ENCODE data around the gene ABCA8. TPM values are rescaled to one million over a fixed set of nuclear protein-coding genes. Genes with fewer than 3 reads are reported as not detected.

The ABCA8 gene
- total and polyA plus RNA-seq, 2 donors (not counting 1 experiment from before 2014, with no cell fraction given), result 6.4 to 47.2 TPM

DNA sequence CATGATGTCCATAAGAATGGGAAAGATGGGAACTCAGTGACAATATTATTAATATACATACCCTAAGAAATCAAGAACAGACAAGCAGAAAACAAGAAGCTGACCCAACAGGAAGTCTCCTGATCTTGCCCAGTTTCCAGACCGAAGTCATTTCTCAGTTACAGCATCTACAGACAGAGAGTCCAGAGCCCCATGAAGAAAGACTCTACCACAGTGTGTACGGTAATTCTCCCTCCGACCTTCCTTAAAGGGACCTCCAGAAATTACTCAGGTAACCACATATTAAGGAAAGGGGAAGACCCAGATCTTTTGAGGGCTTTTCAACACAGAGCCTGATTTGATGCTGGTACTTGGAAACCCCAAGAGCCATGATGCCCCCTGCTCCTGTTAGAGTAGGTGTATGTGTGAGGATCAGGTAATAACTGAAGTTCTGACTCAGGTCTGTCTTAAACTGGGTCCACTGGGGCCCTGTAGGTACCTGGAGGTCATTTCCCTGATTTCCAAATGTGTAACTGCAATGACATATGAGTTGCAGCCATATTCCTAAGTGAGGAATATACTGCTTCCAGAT lies 132.4 kb downstream of the ABCA8 start:
- H3K27me3 ChIP-seq (ENCODE audit: control insufficient read depth, insufficient read depth, low read length), result no peaks in the 10 kb centered on the region
- no peak overlapping the region for H3K27ac ChIP-seq (ENCODE audit: insufficient read depth, low read length)
- H3K36me3 ChIP-seq (ENCODE audit: control insufficient read depth, insufficient read depth, low read length), result no peaks in the 10 kb centered on the region
- no peak overlapping the region for H3K4me3 ChIP-seq (replicated peaks in 1 of 4; ENCODE audit: control extremely low read depth in 1 of 4, insufficient read depth in 1 of 4, low read depth in 3 of 4, low read length in 4 of 4)
- TF ChIP-seq, protein P1, sequence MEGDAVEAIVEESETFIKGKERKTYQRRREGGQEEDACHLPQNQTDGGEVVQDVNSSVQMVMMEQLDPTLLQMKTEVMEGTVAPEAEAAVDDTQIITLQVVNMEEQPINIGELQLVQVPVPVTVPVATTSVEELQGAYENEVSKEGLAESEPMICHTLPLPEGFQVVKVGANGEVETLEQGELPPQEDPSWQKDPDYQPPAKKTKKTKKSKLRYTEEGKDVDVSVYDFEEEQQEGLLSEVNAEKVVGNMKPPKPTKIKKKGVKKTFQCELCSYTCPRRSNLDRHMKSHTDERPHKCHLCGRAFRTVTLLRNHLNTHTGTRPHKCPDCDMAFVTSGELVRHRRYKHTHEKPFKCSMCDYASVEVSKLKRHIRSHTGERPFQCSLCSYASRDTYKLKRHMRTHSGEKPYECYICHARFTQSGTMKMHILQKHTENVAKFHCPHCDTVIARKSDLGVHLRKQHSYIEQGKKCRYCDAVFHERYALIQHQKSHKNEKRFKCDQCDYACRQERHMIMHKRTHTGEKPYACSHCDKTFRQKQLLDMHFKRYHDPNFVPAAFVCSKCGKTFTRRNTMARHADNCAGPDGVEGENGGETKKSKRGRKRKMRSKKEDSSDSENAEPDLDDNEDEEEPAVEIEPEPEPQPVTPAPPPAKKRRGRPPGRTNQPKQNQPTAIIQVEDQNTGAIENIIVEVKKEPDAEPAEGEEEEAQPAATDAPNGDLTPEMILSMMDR (conservative IDR thresholded peaks at IDR 0.05 in 1 of 2, IDR thresholded peaks at IDR 0.05 in 1 of 2; ENCODE audit: low read depth in 1 of 2, low read length in 2 of 2), result no peak
- no peak for TF ChIP-seq EZH2 (IDR thresholded peaks at IDR 0.05; ENCODE audit: low read length, missing control alignments)
- no peak for DNase-seq (ENCODE audit: low read depth in 2 of 2)
- H3K9ac ChIP-seq (ENCODE audit: insufficient read depth, low read length), result no peak overlapping the region
- no peaks in the 10 kb centered on the region for H4K20me1 ChIP-seq (ENCODE audit: control insufficient read depth, extremely low read depth, insufficient read depth, low read length)
- peaks cover 12% of the 10 kb centered on the region for H3K4me1 ChIP-seq (ENCODE audit: control insufficient read depth, extremely low read depth, insufficient read depth, low read length)
- H3K79me2 ChIP-seq (ENCODE audit: control insufficient read depth, insufficient read depth, low read length), result no peaks in the 10 kb centered on the region
- H3K4me2 ChIP-seq (ENCODE audit: extremely low read depth, insufficient read depth, low read length), result no peak overlapping the region
- no peaks in the 10 kb centered on the region for H3K9me3 ChIP-seq (ENCODE audit: control insufficient read depth, insufficient read depth, low read depth, low read length)
- H2AFZ ChIP-seq (ENCODE audit: low read length), result no peak overlapping the region

DNA sequence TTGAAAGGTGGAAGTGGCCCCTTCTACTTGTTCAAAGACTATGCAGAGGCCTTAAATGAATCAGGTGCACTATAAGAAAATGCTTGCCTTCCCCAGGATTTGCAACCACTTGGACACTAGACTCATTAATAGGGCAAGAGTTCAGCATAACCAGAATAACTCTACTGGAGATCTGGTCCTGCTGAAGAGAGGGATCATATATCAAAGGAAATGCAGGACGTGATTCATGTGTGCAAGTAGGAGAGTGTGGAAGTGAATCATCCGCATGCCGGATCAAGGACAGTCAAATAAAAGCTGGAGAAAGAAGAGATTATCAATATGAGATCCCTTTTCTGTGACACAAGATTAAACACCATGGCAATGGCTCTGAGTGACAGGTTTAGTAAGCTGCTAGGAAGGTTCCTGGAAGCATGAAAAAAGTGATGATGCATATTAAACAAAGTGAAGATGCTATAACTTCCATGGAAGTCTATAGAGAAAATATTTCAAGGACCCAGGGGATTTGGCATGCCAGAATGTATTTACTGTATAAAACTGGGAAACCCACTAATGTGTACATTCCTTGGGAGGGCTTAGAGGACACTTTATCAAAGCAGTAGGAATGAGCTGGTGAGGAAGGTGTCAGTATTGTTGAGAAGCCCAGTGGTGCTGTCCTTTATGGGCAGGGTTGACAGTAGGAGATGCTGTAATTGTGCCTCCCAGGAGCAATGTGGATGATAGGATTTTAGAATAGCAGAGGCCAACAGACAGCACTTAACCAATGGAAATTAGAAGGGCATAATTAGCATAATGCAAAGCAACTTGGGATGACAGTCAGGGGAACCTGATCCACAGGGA lies 133.1 kb downstream of the ABCA8 start:
- TF ChIP-seq, protein P1 (conservative IDR thresholded peaks at IDR 0.05 in 1 of 2, IDR thresholded peaks at IDR 0.05 in 1 of 2; ENCODE audit: low read depth in 1 of 2, low read length in 2 of 2), result no peak
- TF ChIP-seq EZH2 (IDR thresholded peaks at IDR 0.05; ENCODE audit: low read length, missing control alignments), result no peak
- DNase-seq (ENCODE audit: low read depth in 2 of 2), result peak; percentile 82 to 97
- Histone ChIP-seq H3K9me3 (ENCODE audit: control insufficient read depth, insufficient read depth, low read depth, low read length) (no peaks in the 10 kb centered on the region), H3K27ac (ENCODE audit: insufficient read depth, low read length) (no peak overlapping the region), H3K36me3 (ENCODE audit: control insufficient read depth, insufficient read depth, low read length) (no peaks in the 10 kb centered on the region), H3K4me1 (ENCODE audit: control insufficient read depth, extremely low read depth, insufficient read depth, low read length) (peaks cover 12% of the 10 kb centered on the region), H2AFZ (ENCODE audit: low read length) (no peak overlapping the region), H3K79me2 (ENCODE audit: control insufficient read depth, insufficient read depth, low read length) (no peaks in the 10 kb centered on the region), H3K4me3 (replicated peaks in 1 of 4; ENCODE audit: control extremely low read depth in 1 of 4, insufficient read depth in 1 of 4, low read depth in 3 of 4, low read length in 4 of 4) (no peak overlapping the region), H4K20me1 (ENCODE audit: control insufficient read depth, extremely low read depth, insufficient read depth, low read length) (no peaks in the 10 kb centered on the region), H3K27me3 (ENCODE audit: control insufficient read depth, insufficient read depth, low read length) (no peaks in the 10 kb centered on the region), H3K9ac (ENCODE audit: insufficient read depth, low read length) (no peak overlapping the region), H3K4me2 (ENCODE audit: extremely low read depth, insufficient read depth, low read length) (peak overlapping the region; percentile 1)

DNA sequence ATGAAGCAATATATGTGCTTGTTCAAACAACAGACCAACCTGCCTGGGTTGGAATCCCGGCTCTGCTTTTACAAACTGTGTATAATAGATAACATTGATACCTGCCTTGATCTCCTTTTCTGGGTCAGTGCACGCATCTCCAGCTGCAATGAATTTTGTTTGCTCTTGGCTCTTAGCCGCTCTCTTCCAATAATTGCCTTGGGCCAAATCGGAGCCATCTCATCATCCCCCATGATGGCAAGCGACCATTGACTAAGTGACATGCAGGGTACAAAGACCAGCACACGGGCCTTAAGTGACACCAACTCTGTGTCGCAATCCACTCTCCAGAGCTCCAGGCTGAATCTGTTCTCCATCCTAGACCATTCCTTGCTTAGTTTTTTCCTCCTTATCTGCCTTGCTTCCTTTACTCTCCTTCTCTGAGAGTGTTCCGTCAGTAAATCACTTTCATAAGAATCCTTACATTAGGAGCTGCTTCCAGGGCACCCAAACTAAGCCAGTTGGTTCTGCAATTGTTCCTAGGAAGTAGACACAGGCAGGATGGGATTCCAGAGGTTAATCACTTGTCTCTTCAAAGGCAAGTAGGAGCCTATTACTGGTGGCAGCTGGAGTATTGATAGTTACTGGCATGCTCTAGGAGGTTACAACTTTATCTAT lies 134.2 kb downstream of the ABCA8 start:
- TF ChIP-seq, protein P1 (conservative IDR thresholded peaks at IDR 0.05 in 1 of 2, IDR thresholded peaks at IDR 0.05 in 1 of 2; ENCODE audit: low read depth in 1 of 2, low read length in 2 of 2), result no peak
- TF ChIP-seq EZH2 (IDR thresholded peaks at IDR 0.05; ENCODE audit: low read length, missing control alignments), result no peak
- Histone ChIP-seq H2AFZ (ENCODE audit: low read length) (no peak overlapping the region), H3K36me3 (ENCODE audit: control insufficient read depth, insufficient read depth, low read length) (no peaks in the 10 kb centered on the region), H3K9ac (ENCODE audit: insufficient read depth, low read length) (no peak overlapping the region), H3K9me3 (ENCODE audit: control insufficient read depth, insufficient read depth, low read depth, low read length) (no peaks in the 10 kb centered on the region), H3K4me1 (ENCODE audit: control insufficient read depth, extremely low read depth, insufficient read depth, low read length) (peaks cover 12% of the 10 kb centered on the region), H3K4me2 (ENCODE audit: extremely low read depth, insufficient read depth, low read length) (no peak overlapping the region), H3K27ac (ENCODE audit: insufficient read depth, low read length) (no peak overlapping the region), H3K4me3 (replicated peaks in 1 of 4; ENCODE audit: control extremely low read depth in 1 of 4, insufficient read depth in 1 of 4, low read depth in 3 of 4, low read length in 4 of 4) (no peak overlapping the region), H4K20me1 (ENCODE audit: control insufficient read depth, extremely low read depth, insufficient read depth, low read length) (no peaks in the 10 kb centered on the region), H3K27me3 (ENCODE audit: control insufficient read depth, insufficient read depth, low read length) (no peaks in the 10 kb centered on the region), H3K79me2 (ENCODE audit: control insufficient read depth, insufficient read depth, low read length) (no peaks in the 10 kb centered on the region)
- DNase-seq (ENCODE audit: low read depth in 2 of 2), result no peak

Measured in fibroblast of lung (primary cell).